GM06990 (cell line): ENCODE measurements around the gene ZNF3.
"Not testable (repeated sequence)": the region's sequence is repeated elsewhere in the genome, so short reads cannot be mapped to it uniquely, and the experiment has no call there.

Experiments
- DNase-seq: peaks from one replicate; pipeline ENCODE4 v3.0.0-alpha.2; 2011; ENCODE audit not compliant: insufficient read length; ENCODE audit errors: extremely low read depth
- H3K27me3 ChIP-seq: replicated peaks from 2 replicates; pipeline ENCODE4 v1.6.0; 2011; ENCODE audit warnings: low read length; ENCODE audit not compliant: control insufficient read depth, insufficient read depth
- H3K36me3 ChIP-seq: 2 replicates; pipeline ENCODE4 v1.5.1; 2011; ENCODE audit warnings: low read length; ENCODE audit not compliant: control insufficient read depth, insufficient read depth
- H3K4me3 ChIP-seq: replicated peaks from 2 replicates; pipeline ENCODE4 v1.5.1; 2011; ENCODE audit warnings: low read depth, mild to moderate bottlenecking, control low read depth, low read length
- CTCF ChIP-seq: IDR thresholded peaks from 2 replicates; pipeline ENCODE4 v1.5.1; 2011; ENCODE audit warnings: low read length, control low read depth, mild to moderate bottlenecking, inconsistent platforms; ENCODE audit not compliant: insufficient read depth, poor library complexity, severe bottlenecking

Gene ZNF3

GRCh38 chr7:100081535-100082102 is at the start of gene ZNF3:
ZNF3 (minus strand) TSS chr7:100081723; CDS start chr7:100077357, 4,366 bp downstream.
- DNase-seq = peak; percentile 99
- peak; percentile 87 for TF ChIP-seq CTCF
- peaks cover 8% of the 10 kb centered on the region for H3K36me3 ChIP-seq
- no peaks in the 10 kb centered on the region for H3K27me3 ChIP-seq
- peak within 1 kb of the TSS; percentile 93 for H3K4me3 ChIP-seq

- H3K4me3 ChIP-seq = no peak overlapping the region
- no peaks in the 10 kb centered on the region for H3K36me3 ChIP-seq
- DNase-seq = peak; percentile 63
- TF ChIP-seq CTCF = peak; percentile 81
- H3K27me3 ChIP-seq = no peaks in the 10 kb centered on the region
Measured at GRCh38 chr7:100130608-100131453, 49.3 kb upstream of the ZNF3 start.

GRCh38 chr7:100130220-100130607 is 48.7 kb upstream of the ZNF3 start:
- not testable (repeated sequence) for H3K4me3 ChIP-seq, DNase-seq, H3K36me3 ChIP-seq, H3K27me3 ChIP-seq

GRCh38 chr7:100128637-100128963 is 47.1 kb upstream of the ZNF3 start:
- DNase-seq = no peak
- no peaks in the 10 kb centered on the region for H3K27me3 ChIP-seq
- H3K36me3 ChIP-seq = no peaks in the 10 kb centered on the region
- TF ChIP-seq CTCF = no peak
- no peak overlapping the region for H3K4me3 ChIP-seq

- DNase-seq = peak; percentile 46
- Histone ChIP-seq H3K36me3 (no peaks in the 10 kb centered on the region), H3K27me3 (no peaks in the 10 kb centered on the region), H3K4me3 (peak overlapping the region; percentile 87)
- TF ChIP-seq CTCF = no peak
Measured at GRCh38 chr7:100127866-100128636, 46.5 kb upstream of the ZNF3 start.
